ENCODE results near the gene RALY.

DNA sequence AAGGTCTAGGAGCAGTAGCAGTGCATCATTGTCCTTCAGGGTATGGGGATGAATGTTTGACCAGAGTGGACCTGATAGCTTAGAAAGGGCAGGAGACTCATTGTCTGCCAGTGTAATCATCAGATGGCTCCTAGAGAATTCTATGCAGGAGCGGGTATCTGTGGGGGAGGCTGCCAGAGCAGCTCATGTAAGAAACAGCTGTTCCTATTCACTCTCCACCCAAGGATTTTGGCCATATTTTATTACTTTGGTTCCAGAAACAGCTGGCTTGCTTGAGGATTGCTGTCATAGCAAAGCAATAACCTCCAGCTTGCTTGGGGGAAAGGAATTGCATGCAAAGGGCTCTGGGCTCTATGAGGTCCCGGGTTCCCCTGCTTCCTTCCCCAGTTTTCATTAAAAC, 44.1 kb downstream of the RALY start:
- TF ChIP-seq, protein P1, sequence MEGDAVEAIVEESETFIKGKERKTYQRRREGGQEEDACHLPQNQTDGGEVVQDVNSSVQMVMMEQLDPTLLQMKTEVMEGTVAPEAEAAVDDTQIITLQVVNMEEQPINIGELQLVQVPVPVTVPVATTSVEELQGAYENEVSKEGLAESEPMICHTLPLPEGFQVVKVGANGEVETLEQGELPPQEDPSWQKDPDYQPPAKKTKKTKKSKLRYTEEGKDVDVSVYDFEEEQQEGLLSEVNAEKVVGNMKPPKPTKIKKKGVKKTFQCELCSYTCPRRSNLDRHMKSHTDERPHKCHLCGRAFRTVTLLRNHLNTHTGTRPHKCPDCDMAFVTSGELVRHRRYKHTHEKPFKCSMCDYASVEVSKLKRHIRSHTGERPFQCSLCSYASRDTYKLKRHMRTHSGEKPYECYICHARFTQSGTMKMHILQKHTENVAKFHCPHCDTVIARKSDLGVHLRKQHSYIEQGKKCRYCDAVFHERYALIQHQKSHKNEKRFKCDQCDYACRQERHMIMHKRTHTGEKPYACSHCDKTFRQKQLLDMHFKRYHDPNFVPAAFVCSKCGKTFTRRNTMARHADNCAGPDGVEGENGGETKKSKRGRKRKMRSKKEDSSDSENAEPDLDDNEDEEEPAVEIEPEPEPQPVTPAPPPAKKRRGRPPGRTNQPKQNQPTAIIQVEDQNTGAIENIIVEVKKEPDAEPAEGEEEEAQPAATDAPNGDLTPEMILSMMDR (IDR thresholded peaks at IDR 0.05 in 2 of 3, conservative IDR thresholded peaks at IDR 0.05 in 1 of 3; ENCODE audit: borderline replicate concordance in 1 of 3, insufficient read depth in 1 of 3, low read depth in 2 of 3, low read length in 2 of 3) = no peak
- TF ChIP-seq POLR2AphosphoS5 (IDR thresholded peaks at IDR 0.05; ENCODE audit: low read depth, low read length) (no peak), MAX (IDR thresholded peaks at IDR 0.05) (no peak), REST (IDR thresholded peaks at IDR 0.05; ENCODE audit: low read depth) (no peak), SIN3A (IDR thresholded peaks at IDR 0.05; ENCODE audit: low read depth) (no peak), EZH2phosphoT487 (IDR thresholded peaks at IDR 0.05; ENCODE audit: borderline replicate concordance) (no peak), ZNF274 (IDR thresholded peaks at IDR 0.05; ENCODE audit: low read depth, low read length) (no peak), EZH2 (IDR thresholded peaks at IDR 0.05) (no peak), POLR2A (IDR thresholded peaks at IDR 0.05; ENCODE audit: borderline replicate concordance, extremely low read depth, insufficient read depth, insufficient read length) (no peak)

All from HCT116 (cell line).